Neural cell (in vitro differentiated cells): Measurements from ENCODE around the gene NUP50. TPM values are rescaled to one million over a fixed set of nuclear protein-coding genes. Genes with fewer than 3 reads are reported as not detected.

Experiments used
- H2AFZ ChIP-seq: fragments of 200-600, 300-800 bp; sonication (generic), shearing (Covaris generic); 2 replicates; pipeline ENCODE4 v1.6.0; 2014; ENCODE audit warnings: low read depth, mild to moderate bottlenecking, antibody characterized with exemption, low read length, moderate library complexity
- H3F3A ChIP-seq: fragments of 200-600 bp; shearing (Covaris generic); 2 replicates; pipeline ENCODE4 v1.6.1; 2016; ENCODE audit warnings: mild to moderate bottlenecking, moderate library complexity, mixed read lengths, antibody characterized with exemption, low read length; ENCODE audit not compliant: insufficient read depth, poor library complexity, severe bottlenecking
- H3K27ac ChIP-seq: fragments of 200-600, 300-800 bp; sonication (generic), shearing (Covaris generic); 2 replicates; pipeline ENCODE4 v1.5.1; 2014; ENCODE audit warnings: mild to moderate bottlenecking, low read length, moderate library complexity
- H3K27me3 ChIP-seq: fragments of 300-800, 200-600 bp; sonication (generic), shearing (Covaris generic); 2 replicates; pipeline ENCODE4 v1.6.0; 2014; ENCODE audit warnings: mild to moderate bottlenecking, low read depth, low read length, moderate library complexity; ENCODE audit not compliant: insufficient read depth
- H3K36me3 ChIP-seq: fragments of 300-800, 200-600 bp; sonication (generic), shearing (Covaris generic); 2 replicates; pipeline ENCODE4 v1.5.1; 2014; ENCODE audit warnings: mild to moderate bottlenecking, antibody characterized with exemption, low read length, moderate library complexity; ENCODE audit not compliant: insufficient read depth
- H3K4me2 ChIP-seq: fragments of 300-800, 200-600 bp; sonication (generic), shearing (Covaris generic); 2 replicates; pipeline ENCODE4 v1.6.0; 2014; ENCODE audit warnings: mild to moderate bottlenecking, low read length
- H3K4me3 ChIP-seq: fragments of 300-800, 200-600 bp; sonication (generic), shearing (Covaris generic); 2 replicates; pipeline ENCODE4 v1.5.1; 2014; ENCODE audit warnings: mild to moderate bottlenecking, low read length, moderate library complexity
- H3K79me2 ChIP-seq: fragments of 200-600 bp; shearing (Covaris generic); replicated peaks from 2 replicates; pipeline ENCODE4 v1.6.0; 2014; ENCODE audit warnings: mild to moderate bottlenecking, low read length, moderate library complexity; ENCODE audit not compliant: insufficient read depth
- H3K9ac ChIP-seq: fragments of 300-800, 200-600 bp; sonication (generic), shearing (Covaris generic); 2 replicates; pipeline ENCODE4 v1.6.1; 2016; ENCODE audit warnings: mild to moderate bottlenecking, low read length, mixed read lengths
- H3K9me2 ChIP-seq: fragments of 200-600 bp; shearing (Covaris generic); 2 replicates; pipeline ENCODE4 v1.6.1; 2016; ENCODE audit warnings: mild to moderate bottlenecking, low read length, mixed read lengths; ENCODE audit not compliant: insufficient read depth
- H3K9me3 ChIP-seq: fragments of 200-600, 300-800 bp; sonication (generic), shearing (Covaris generic); 2 replicates; pipeline ENCODE4 v1.6.1; 2016; ENCODE audit warnings: mild to moderate bottlenecking, mixed run types, low read length, moderate library complexity, mixed read lengths
- H4K20me1 ChIP-seq: fragments of 200-600 bp; shearing (Covaris generic); 2 replicates; pipeline ENCODE4 v1.6.1; 2016; ENCODE audit warnings: mild to moderate bottlenecking, mixed run types; ENCODE audit not compliant: insufficient read depth
- EP300 ChIP-seq: fragments of 450-650 bp; conservative IDR thresholded peaks from 2 replicates; pipeline ENCODE4 v1.6.1; 2014; ENCODE audit warnings: antibody characterized with exemption, mild to moderate bottlenecking, moderate library complexity; ENCODE audit not compliant: poor library complexity, severe bottlenecking
- EZH2 ChIP-seq: fragments of 200-600, 300-800 bp; shearing (Covaris generic), sonication (generic); IDR thresholded peaks from 2 replicates; pipeline ENCODE4 v1.6.1; 2014; ENCODE audit warnings: antibody characterized with exemption, low read length, borderline replicate concordance, mild to moderate bottlenecking; ENCODE audit not compliant: insufficient read depth, poor library complexity, severe bottlenecking
- MXI1 ChIP-seq: fragments of 450-650 bp; conservative IDR thresholded peaks from 2 replicates; pipeline ENCODE4 v1.6.1; 2014; ENCODE audit warnings: antibody characterized with exemption, mild to moderate bottlenecking; ENCODE audit not compliant: poor library complexity, severe bottlenecking
- POLR2AphosphoS5 ChIP-seq: IDR thresholded peaks from 2 replicates; pipeline ENCODE4 v1.6.1; 2012
- RAD21 ChIP-seq: fragments of 450-650 bp; conservative IDR thresholded peaks from 2 replicates; pipeline ENCODE4 v1.6.1; 2014; ENCODE audit warnings: antibody characterized with exemption, mild to moderate bottlenecking, moderate library complexity
- REST ChIP-seq: IDR thresholded peaks from 2 replicates; pipeline ENCODE4 v1.6.1; 2012; ENCODE audit warnings: borderline replicate concordance
- SMC3 ChIP-seq: fragments of 450-650 bp; conservative IDR thresholded peaks from 2 replicates; pipeline ENCODE4 v1.6.1; 2014; ENCODE audit warnings: antibody characterized with exemption, mild to moderate bottlenecking, moderate library complexity; ENCODE audit not compliant: poor library complexity
- TAF1 ChIP-seq: IDR thresholded peaks from 2 replicates; pipeline ENCODE4 v1.6.1; 2012; ENCODE audit warnings: low read depth
- polyA plus RNA-seq: library from polyadenylated mRNA; depleted of rRNA; stranded (reverse); fragments of >200 nt; gene quantifications from 2 replicates; pipeline ENCODE4 v1.2.3, GENCODE V29; 2014
- TF ChIP-seq, protein P1 (sequence below): fragments of 450-650 bp; IDR thresholded peaks from 2 replicates; pipeline ENCODE4 v1.5.1; 2014; ENCODE audit warnings: antibody characterized with exemption, mild to moderate bottlenecking, moderate library complexity; ENCODE audit not compliant: poor library complexity, severe bottlenecking

The NUP50 gene
- polyA plus RNA-seq, 1 donor from 2014 or later = 38.7 TPM

DNA sequence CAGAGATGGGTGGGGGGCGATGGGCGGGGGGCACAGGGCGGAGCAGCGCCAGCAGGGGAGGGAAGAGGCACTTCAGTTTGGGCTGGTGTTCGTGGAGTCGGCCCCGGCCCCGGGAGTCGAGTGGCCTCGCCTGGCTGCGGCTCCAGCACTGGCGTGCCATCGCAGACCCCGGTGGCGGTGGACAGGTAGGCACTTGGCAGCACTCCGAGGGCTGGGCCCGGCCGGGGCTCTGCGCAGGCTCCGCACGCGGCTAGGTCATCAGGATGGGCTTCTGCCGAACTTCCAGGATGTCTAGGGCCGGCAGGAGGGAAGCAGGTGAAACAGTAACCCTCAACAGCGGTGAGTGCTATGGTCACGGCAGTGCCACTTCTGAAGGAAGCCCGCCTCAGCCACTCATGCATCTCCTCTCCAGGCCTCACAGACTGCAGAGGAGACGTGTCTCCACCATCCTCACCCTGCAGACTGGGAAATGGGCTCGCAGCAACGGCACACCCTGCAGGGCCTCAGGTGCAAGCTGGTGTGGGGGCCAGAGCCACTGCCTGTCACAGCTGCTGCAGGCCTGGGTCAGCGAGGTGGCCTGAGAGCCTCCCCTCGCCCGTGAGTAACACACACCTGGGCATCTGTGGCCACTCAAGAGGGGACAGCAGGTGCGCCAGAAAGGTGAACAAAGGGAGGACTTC, 33.3 kb downstream of the NUP50 start:
- H3K36me3 ChIP-seq = peaks cover 5% of the 10 kb centered on the region

GRCh38 chr22:45197606-45198462, 34.1 kb downstream of the NUP50 start:
- no peaks in the 10 kb centered on the region for H3K9me2 ChIP-seq
- no peak overlapping the region for H2AFZ ChIP-seq
- H3K4me3 ChIP-seq = no peak overlapping the region
- no peak overlapping the region for H3K4me2 ChIP-seq
- H4K20me1 ChIP-seq = no peaks in the 10 kb centered on the region
- no peaks in the 10 kb centered on the region for H3K9me3 ChIP-seq
- no peak for TF ChIP-seq MXI1
- TF ChIP-seq, protein P1, sequence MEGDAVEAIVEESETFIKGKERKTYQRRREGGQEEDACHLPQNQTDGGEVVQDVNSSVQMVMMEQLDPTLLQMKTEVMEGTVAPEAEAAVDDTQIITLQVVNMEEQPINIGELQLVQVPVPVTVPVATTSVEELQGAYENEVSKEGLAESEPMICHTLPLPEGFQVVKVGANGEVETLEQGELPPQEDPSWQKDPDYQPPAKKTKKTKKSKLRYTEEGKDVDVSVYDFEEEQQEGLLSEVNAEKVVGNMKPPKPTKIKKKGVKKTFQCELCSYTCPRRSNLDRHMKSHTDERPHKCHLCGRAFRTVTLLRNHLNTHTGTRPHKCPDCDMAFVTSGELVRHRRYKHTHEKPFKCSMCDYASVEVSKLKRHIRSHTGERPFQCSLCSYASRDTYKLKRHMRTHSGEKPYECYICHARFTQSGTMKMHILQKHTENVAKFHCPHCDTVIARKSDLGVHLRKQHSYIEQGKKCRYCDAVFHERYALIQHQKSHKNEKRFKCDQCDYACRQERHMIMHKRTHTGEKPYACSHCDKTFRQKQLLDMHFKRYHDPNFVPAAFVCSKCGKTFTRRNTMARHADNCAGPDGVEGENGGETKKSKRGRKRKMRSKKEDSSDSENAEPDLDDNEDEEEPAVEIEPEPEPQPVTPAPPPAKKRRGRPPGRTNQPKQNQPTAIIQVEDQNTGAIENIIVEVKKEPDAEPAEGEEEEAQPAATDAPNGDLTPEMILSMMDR = no peak
- no peak for TF ChIP-seq REST
- TF ChIP-seq EZH2 = no peak
- no peak for TF ChIP-seq SMC3
- no peak for TF ChIP-seq TAF1
- no peak for TF ChIP-seq POLR2AphosphoS5
- TF ChIP-seq RAD21 = no peak
- TF ChIP-seq EP300 = no peak
- H3K27me3 ChIP-seq = no peaks in the 10 kb centered on the region
- H3K27ac ChIP-seq = no peak overlapping the region
- no peak overlapping the region for H3K9ac ChIP-seq
- H3K79me2 ChIP-seq = no peaks in the 10 kb centered on the region
- peaks cover 5% of the 10 kb centered on the region for H3K36me3 ChIP-seq
- H3F3A ChIP-seq = no peaks in the 10 kb centered on the region

More for the DNA sequence above, 33.3 kb downstream of the NUP50 start:
- Histone ChIP-seq H3K27me3 (no peaks in the 10 kb centered on the region), H3K9me3 (no peaks in the 10 kb centered on the region), H4K20me1 (no peaks in the 10 kb centered on the region), H3K9me2 (no peaks in the 10 kb centered on the region), H3K4me3 (no peak overlapping the region), H2AFZ (no peak overlapping the region), H3K79me2 (no peaks in the 10 kb centered on the region), H3K27ac (no peak overlapping the region), H3K9ac (no peak overlapping the region), H3F3A (no peaks in the 10 kb centered on the region), H3K4me2 (no peak overlapping the region)
- no peak for TF ChIP-seq MXI1
